ENCODE data around the gene TLR7.

The TLR7 gene

GRCh38 chrX:12866451-12867377 lies at the start of gene TLR7:
TLR7 (plus strand) TSS chrX:12867072; CDS start chrX:12867579, 507 bp downstream.
- no peak for DNase-seq (ENCODE audit: low read depth)

- DNase-seq (ENCODE audit: low read depth) = no peak
Measured at GRCh38 chrX:12817528-12817927, 49.3 kb upstream of the TLR7 start.

GRCh38 chrX:12819222-12819621 lies 47.6 kb upstream of the TLR7 start:
- no peak for DNase-seq (ENCODE audit: low read depth)

DNA sequence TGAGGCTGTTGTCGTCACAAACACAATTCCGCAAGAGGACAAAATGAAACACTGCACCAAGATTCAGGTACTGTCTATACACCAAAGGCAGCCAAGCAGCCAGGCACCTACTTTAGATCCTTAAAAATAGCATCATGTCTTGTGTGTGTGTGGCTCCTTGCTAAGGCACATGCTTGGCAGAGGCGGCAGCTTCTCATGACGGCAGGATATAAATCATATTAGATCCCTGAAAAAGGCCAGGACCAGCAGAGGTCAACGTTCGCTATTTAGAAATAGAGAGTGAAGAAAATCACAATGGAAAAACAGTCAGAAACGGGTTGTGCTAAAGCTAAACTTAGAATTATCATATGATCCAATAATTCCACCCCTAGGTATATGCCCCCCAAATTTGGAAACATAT lies 46.1 kb upstream of the TLR7 start:
- no peak for DNase-seq (ENCODE audit: low read depth)

GRCh38 chrX:12824944-12825343 lies 41.9 kb upstream of the TLR7 start:
- no peak for DNase-seq (ENCODE audit: low read depth)

DNA sequence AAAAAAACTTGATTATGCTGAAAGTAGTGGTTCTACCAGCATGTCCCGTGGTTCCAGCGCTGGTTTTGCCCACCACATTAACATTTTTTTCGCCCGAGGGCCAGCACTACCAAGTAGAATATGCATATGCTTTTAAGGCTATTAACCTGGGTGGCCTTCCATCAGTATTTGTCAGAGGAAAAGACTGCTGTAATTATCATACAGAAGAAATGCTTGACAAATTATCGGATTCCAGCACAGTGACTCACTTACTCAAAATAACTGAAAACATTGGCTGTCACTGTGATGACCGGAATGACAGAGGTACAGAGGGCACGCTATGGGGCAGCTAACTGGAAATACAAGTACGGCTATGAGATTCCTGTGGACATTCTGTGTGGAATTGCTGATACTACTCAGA lies 41.1 kb upstream of the TLR7 start:
- no peak for DNase-seq (ENCODE audit: low read depth)

DNA sequence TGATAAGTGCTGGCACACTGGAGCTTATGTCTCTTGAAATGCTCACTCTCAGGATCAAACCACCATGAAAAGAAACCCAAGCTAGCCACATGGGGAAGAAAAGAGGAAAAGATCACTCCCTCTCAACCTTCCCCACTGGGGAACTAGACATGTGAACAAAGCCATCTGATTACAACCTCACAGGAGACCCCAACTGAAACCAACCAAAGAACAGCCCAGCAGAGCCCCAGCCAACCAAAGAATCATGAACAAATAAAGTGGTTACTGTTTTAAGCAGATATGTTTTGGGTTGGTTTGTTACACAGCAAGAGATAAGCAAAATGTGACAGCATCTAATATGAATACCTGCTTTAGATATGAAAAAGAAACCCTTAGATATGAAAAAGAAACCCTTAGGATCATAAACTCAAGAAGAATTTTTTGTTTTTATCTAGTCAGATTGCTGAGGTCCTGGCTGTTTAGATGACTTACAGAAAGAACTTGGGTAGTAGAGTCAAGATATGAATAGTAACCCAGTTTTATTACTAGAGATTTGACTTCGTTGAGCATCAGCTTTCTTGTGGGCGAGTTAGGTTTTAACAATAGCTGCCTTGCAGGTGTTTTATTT lies 23.7 kb upstream of the TLR7 start:
- DNase-seq (ENCODE audit: low read depth) = no peak

- no peak for DNase-seq (ENCODE audit: low read depth)
Measured at GRCh38 chrX:12843668-12844279, 23.1 kb upstream of the TLR7 start.

DNA sequence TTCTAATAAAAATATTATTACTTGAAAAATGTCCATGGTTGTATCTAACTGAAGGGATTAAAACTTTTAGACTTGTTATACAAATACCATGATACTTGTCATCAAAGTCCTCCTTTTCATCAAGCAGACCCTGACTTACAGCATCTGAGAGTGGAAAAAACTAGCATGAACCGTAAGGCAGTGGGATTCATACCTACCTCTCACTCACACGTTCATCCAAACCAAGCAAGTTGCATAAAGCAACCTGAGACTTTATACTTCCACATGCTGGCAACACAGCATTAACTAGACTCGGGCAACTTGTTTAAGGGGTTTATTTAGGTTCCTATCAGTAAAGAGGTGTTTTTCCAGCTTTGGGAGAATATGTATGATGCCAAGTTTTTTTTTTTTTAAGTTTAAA lies 22.6 kb upstream of the TLR7 start:
- no peak for DNase-seq (ENCODE audit: low read depth)

- no peak for DNase-seq (ENCODE audit: low read depth)
Measured at GRCh38 chrX:12865359-12865758, 1.5 kb upstream of the TLR7 start.

DNA sequence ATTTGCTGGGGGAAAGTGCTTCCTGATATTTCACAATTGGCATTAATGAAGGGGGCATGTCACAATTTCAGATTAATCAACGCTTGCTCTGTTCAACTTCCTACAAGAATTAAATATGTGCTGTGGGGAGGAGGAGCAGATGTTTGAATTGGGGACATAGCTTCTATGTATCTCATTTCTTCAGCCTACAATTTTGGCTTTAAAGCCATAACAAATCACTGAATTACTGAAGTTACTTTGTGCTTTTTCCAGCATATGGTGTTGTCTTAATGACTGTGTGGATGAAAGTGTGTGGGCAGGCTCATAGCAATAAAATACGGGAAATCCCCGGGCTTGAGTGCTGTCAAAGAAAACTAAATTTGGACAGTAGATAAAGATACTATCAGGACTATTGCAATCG lies 813 bp downstream of the TLR7 start:
- DNase-seq (ENCODE audit: low read depth) = no peak

DNA sequence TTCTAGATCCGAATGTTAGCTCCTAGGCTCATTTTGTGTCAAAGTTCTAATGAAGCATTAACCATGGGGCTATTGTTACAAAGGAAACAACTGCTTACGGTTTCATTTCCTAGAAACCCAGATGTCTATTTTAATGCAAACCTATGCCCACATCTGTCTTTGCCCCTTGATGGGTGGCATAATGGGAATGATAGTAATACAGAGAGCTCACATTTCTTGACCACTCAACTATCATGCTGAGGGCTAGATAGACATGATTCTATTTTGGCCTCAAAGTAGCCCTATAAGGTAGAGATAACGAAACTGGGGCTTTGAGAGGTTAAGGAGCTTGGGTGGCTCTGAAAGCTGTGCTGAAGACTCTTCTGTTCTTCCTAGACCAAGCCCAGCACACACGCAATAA lies 1.9 kb downstream of the TLR7 start:
- no peak for DNase-seq (ENCODE audit: low read depth)

GRCh38 chrX:12871257-12871656 lies 4.4 kb downstream of the TLR7 start:
- DNase-seq (ENCODE audit: low read depth) = no peak

GRCh38 chrX:12872741-12873140 lies 5.9 kb downstream of the TLR7 start:
- no peak for DNase-seq (ENCODE audit: low read depth)

DNA sequence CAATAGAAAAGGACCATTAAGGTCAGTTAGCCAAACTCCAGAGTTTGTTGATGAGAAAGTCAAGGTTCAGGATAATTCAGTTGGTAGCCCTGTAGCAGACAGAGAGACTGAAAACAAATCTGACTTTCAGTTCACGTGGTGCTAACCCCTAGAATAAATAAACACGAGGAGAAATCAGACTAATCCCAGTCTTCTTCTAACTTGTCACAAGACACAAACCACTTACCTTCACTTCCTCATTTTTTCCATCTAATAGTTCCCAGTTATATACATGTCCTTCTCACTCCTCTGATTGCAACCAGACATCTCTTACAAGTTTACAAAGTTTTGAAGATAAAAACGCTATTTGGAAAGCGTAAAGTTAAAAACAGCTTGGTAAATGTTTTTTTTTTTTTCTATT lies 7.7 kb downstream of the TLR7 start:
- DNase-seq (ENCODE audit: low read depth) = no peak

DNA sequence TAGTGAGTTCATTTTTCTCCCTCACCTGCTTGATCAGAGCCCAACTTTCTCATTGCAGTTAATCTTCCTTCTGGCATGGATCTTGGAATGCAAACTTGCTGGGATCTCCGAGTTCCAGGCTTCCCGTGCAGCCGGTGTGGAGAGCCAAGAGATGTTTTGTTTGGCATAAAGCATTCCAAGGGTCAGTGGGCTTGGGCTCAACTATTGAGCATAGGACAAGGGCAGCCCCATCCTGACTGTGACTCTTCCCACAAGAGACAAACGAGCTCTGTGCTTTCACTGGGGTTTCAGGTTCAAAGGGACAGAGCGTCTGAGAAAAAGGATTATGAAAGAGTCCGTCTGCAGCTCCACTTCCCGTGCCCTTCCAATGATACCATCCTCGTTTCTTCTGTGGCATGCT lies 10.5 kb downstream of the TLR7 start:
- no peak for DNase-seq (ENCODE audit: low read depth)

DNA sequence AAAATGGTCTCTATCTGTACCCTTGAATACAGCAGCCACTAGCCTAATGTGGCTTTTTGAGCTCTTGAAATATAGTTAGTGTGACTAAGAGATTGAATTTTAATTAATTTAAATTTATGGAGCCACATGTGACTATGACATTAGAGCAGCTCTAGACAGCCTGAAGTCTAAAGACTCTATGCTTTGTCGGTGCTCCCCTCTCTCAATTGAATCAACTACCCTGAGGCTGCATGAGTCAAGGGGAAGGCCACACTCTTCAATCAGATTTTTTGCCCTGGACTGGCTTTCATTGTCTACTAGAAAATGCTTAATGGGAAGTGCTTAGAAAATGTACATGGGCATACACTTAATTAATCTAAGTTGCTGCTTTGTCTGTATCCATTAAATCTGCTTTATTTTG lies 11.7 kb downstream of the TLR7 start:
- DNase-seq (ENCODE audit: low read depth) = no peak

GRCh38 chrX:12881914-12882313 lies 15.0 kb downstream of the TLR7 start:
- no peak for DNase-seq (ENCODE audit: low read depth)

DNA sequence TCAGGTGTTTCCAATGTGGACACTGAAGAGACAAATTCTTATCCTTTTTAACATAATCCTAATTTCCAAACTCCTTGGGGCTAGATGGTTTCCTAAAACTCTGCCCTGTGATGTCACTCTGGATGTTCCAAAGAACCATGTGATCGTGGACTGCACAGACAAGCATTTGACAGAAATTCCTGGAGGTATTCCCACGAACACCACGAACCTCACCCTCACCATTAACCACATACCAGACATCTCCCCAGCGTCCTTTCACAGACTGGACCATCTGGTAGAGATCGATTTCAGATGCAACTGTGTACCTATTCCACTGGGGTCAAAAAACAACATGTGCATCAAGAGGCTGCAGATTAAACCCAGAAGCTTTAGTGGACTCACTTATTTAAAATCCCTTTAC lies 18.6 kb downstream of the TLR7 start:
- no peak for DNase-seq (ENCODE audit: low read depth)

DNA sequence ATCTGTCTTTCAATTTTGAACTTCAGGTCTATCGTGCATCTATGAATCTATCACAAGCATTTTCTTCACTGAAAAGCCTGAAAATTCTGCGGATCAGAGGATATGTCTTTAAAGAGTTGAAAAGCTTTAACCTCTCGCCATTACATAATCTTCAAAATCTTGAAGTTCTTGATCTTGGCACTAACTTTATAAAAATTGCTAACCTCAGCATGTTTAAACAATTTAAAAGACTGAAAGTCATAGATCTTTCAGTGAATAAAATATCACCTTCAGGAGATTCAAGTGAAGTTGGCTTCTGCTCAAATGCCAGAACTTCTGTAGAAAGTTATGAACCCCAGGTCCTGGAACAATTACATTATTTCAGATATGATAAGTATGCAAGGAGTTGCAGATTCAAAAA lies 19.7 kb downstream of the TLR7 start:
- DNase-seq (ENCODE audit: low read depth) = no peak

- no peak for DNase-seq (ENCODE audit: low read depth)
Measured at GRCh38 chrX:12887141-12887540, 20.3 kb downstream of the TLR7 start.

DNA sequence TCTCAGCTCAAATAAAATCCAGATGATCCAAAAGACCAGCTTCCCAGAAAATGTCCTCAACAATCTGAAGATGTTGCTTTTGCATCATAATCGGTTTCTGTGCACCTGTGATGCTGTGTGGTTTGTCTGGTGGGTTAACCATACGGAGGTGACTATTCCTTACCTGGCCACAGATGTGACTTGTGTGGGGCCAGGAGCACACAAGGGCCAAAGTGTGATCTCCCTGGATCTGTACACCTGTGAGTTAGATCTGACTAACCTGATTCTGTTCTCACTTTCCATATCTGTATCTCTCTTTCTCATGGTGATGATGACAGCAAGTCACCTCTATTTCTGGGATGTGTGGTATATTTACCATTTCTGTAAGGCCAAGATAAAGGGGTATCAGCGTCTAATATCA lies 20.9 kb downstream of the TLR7 start:
- DNase-seq (ENCODE audit: low read depth) = no peak

DNA sequence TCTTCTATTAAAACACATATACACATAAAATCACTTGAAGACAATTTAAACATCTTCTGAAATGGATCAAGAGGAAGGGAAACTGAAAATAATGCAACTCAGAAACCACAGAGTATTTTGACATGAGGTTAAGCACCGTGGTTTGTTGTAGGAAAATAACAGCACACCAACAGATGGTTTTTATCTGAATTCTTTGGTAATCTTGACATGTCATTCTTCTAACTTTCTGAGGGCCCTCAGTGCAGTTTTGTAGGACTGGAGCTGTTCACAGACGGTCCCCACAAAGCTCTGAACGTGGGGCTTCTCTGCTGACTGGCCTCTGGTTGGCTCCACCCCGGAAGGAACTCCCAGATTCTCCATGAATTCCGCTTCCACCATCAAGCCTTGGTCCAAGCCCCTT lies 23.6 kb downstream of the TLR7 start:
- no peak for DNase-seq (ENCODE audit: low read depth)

Measured in activated T-cell treated with anti-CD3 and anti-CD28 coated beads for 24 hours (primary cell).